A172 (cell line): ENCODE measurements around the gene TEK. TPM values are rescaled to one million over a fixed set of nuclear protein-coding genes. Genes with fewer than 3 reads are reported as not detected.
"Not testable (repeated sequence)": the region's sequence is repeated elsewhere in the genome, so short reads cannot be mapped to it uniquely, and the experiment has no call there.

ENCODE experiments used
- DNase-seq: peaks from one replicate; pipeline ENCODE4 v3.0.0-alpha.2; 2015; ENCODE audit warnings: low spot score
- total RNA-seq: library from RNA; depleted of rRNA; stranded (reverse); fragments of >200 nt; shearing (Covaris generic); gene quantifications from 2 replicates; pipeline ENCODE4 v1.2.3, GENCODE V29; 2014; rRNA removed

Gene TEK
- total RNA-seq, 1 experiment from 2014 or later = 3.9 TPM

GRCh38 chr9:27212621-27213020 lies 103.6 kb downstream of the TEK start:
- DNase-seq = no peak

DNA sequence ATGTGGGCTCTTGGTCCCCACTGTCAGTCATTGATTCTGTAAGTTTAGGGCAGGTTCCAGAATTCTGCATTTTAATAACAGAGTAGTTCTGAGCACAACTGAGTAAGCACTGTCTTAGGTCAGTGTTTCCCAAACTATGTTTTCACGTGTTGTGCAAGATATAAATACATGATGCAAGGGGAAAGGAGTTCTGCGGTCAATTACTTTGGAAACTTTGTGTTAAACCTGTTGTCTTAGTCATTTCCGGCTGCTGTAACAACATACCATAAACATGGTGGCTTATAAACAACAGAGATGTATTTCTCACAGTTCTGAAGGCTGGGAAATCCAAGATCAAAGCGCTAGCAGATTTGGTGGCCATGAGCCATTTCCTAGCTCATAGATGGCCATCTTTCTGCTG lies 118.2 kb downstream of the TEK start:
- DNase-seq = no peak

GRCh38 chr9:27239648-27240047 lies 130.6 kb downstream of the TEK start:
- not testable (repeated sequence) for DNase-seq

DNA sequence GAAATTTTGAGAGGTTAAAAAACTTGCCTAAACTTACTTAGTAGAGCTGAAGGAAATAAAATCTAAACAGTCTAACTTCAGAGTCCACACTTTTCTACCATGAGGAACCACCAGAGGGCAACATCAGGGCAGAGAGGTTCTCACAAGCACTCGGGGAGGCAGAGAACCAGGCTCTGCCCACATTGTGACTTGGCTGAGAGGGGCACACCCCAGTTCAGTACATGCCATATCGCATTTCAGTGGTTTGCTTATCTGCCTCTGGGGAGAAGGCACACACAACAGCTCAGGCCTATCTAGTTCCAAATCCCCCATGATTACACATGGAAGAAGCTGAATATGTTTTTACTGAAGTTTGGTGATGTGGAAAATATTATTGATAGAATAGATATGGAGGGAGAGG lies 138.7 kb downstream of the TEK start:
- peak; percentile 70 for DNase-seq

DNA sequence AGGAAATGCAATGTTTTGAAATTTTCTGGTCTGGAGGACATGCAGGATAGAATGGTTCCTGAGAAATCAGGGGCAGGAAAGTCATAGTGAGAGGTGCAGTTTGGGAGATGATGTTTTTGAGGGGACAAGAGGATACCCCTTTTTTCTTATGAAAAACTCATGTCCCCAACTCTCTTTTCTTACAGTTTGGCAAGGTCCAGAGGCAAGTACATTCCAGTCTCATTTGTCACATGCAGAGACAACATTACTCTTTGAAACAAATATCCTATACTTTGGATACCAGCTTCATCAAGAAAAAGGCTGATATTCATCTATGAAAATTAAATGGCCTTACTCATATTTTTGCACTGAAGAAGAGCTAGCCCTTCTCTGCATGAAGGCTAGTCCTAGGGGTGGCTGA lies 139.7 kb downstream of the TEK start:
- no peak for DNase-seq

GRCh38 chr9:27258662-27259061 lies 149.6 kb downstream of the TEK start:
- no peak for DNase-seq

DNA sequence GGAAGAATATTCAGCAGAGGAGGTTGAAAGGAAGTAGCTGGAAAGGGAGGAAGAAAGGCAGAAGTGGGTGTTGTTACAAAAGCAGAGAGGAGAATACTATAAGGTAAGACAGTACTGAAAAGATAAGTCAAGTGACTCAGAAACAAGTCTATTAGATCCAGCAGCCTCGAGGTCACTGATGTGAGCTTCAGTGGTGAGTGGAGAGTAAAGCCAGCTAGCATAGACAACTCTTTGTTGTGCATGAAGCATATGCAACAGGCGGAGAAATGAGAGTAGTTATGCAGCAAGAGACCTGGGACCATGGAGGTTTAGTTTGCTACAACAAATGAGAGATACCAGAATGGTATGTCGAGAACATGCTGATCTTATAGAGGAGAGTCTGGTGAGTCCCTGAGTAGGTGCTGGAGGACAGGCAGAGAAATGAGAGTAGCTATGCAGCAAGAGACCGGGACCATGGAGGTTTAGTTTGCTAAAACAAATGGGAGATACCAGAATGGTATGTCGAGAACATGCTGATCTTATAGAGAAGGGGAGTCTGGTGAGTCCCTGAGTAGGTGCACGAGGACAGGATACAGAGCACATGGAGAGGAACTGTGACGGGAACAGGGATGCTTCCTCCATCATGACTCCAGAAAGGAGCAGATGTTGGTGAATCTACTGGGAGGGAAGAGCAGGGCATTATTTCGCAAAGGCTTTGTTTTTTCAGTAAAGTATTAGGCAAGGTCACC lies 151.9 kb downstream of the TEK start:
- no peak for DNase-seq

DNA sequence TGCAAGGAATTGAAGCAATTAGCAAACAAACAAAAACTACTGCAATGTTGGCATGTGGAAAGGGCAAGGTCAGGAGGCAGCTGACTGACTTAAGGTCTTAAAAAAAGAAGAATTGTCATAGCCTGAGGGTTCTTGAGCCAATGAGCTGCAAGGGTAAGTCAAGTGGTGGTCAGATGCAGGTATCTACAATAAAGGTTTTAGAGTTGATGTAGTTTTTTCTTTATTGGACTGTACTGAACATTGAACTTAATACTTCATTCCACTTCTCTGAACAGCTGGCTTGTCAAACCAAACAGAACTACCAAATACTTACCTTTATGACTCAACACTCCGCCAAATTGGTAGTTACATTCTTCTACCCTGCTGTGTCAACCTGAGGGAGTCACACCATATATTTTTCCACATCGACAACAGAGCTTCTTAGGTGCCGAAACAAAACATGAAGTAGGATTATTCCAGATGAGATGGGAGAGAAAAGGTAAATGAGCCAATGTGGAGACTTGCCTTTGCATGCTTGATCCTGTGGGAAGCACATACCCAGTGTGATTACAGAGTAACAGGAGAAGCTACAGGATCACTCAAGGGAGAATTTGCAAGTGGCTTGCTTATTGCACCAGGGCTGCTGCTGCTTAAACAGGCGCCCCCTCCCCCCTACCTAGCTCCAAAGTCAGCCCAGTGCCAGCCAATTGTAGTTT lies 152.6 kb downstream of the TEK start:
- no peak for DNase-seq

DNA sequence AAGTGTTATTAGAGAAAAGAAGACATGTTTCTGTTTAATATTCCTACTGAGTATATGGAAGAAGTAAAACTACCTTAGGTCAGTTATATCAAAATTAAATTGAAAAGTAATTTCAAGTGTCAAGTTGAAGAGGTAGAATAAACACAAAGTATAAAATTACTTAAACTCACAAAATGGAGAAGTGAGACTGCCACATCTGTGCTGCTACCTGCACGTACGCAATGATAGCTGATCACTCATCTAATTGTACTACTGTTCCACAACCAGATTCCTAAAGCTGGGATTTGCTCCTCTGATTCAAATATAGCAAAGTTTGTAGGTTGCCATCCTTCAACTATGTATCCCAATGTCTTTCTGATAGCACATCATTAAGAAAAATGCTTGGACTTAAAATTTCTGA lies 163.1 kb downstream of the TEK start:
- DNase-seq = no peak

- DNase-seq = no peak
Measured at GRCh38 chr9:27273186-27273585, 164.2 kb downstream of the TEK start.

DNA sequence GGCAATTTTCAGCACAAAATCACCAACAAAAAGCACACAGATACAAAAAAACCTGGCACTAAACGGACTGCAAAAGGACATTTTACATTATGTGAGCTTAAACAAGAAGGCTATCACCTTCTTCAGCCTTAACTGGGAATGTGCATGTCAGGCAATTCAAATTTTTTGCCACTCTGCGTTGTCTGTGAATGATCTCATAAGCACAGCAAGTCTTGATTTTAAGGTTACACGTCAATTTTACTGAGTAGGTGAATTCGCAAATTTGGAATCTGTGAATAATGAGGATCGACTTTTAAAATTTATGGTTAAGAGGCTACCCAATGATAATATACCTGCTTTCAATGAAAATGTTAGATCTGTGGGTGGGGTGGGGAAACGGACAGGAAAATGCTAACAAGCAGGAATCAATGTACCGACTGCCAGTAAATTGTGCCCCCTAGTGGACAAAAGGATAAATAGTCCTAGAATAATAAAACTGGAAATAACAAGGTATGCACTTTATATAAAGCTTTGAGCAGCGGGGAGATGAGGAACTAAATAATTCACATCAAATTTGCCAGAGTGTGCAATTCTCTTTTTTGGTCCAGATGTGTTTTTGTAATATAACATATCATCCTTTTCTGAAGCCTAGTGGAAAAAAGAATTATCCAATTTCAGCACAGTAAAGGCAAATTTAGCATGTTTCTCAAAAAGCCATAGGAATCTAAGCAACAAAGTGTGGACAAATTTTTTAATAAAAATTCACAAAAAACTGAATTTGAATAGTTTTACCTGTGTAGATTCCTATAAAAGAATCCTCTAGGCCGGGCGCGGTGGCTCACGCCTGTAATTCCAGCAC lies 167.4 kb downstream of the TEK start:
- peak; percentile 55 for DNase-seq

GRCh38 chr9:27278374-27278773 lies 169.3 kb downstream of the TEK start:
- DNase-seq = no peak

DNA sequence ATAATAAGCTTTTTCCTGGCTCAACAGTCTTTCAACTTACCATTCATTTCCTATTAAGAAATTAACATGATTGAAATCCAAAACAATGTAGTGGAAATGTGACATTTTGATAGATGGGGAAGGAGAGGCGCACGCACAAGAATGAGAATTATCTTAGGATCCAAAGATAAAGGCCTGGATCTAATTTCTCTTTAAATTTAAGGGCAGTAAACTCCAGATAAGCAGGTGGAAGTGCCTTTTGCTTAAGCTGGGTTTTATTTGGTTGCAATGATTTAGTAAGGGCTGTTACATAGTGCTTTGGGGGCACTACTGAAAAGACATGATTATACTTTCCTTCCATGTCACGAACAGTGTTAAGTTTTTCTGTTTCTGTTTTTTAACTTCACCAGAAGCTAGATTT lies 170.6 kb downstream of the TEK start:
- DNase-seq = no peak

Other genes starting within 250 kb of the TEK start
- gene CAAP1, start 216.4 kb upstream of the TEK start, total RNA-seq = 25.1 and 28.8 TPM in 2 replicates
- gene PLAA, start 162.0 kb upstream of the TEK start, total RNA-seq = 41.3 and 44.3 TPM in 2 replicates
- 19.0 and 27.1 TPM in 2 replicates for gene IFT74, start 152.8 kb upstream of the TEK start, total RNA-seq
- not detected in 2 replicates for gene LRRC19, start 103.6 kb upstream of the TEK start, total RNA-seq
- gene EQTN, start 187.9 kb downstream of the TEK start, total RNA-seq = not detected in 2 replicates